ENCODE results near the gene CYP27B1. TPM values are rescaled to one million over a fixed set of nuclear protein-coding genes. Genes with fewer than 3 reads are reported as not detected.
A peak's percentile ranks its signal among the peaks of the same experiment; 100 is the strongest.

Gene CYP27B1
- total RNA-seq, 1 donor from 2014 or later = 12.7 TPM

DNA sequence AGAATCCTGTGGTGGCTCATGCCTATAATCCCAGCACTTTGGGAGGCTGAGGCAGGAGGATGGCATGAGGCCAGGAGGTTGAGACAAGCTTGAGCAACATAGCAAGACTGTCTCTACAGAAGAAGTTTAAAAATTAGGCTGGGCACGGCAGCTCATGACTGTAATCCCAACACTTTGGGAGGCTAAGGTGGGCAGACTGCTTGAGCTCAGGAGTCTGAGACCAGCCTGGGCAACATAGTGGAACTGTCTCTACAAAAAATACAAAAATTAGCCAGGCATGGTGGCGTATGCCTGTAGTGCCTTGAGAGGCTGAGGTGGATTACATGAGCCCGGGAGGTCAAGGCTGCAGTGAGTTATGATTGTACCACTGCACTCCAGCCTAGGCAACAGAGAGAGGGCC, 998 bp upstream of the CYP27B1 start:
- H3K27ac Mint-ChIP-seq = no peak overlapping the region
- DNase-seq = no peak
- intact Hi-C loops (cut with micrococcal nuclease) = no loop called here
- no peaks in the 10 kb centered on the region for H3K9me3 Mint-ChIP-seq
- peaks cover 8% of the 10 kb centered on the region for H3K27me3 Mint-ChIP-seq
- H3K4me1 Mint-ChIP-seq = peaks cover 45% of the 10 kb centered on the region
- no peak overlapping the region for H3K4me3 Mint-ChIP-seq
- H3K36me3 Mint-ChIP-seq (ENCODE audit: low read depth) = peaks cover 40% of the 10 kb centered on the region

DNA sequence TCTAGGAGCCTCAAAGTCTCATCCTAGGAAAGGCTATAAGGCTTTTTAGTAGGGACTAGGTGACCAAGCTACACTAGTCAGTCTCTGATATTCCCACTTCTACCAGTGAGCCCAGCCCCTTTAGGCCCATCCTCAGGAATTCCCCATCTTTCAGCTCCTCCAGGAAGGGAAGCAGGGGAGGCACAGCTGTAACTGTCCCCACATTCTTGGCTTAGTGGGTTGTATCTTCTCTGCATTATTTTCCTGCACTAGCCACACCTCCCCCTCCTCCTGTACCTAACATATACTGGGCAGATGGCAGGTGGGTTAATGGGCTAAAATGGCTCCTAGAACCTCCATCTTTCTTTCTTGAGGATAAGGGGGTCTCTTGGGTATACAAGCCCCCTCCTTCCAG, 424 bp upstream of the CYP27B1 start:
- intact Hi-C loops (cut with micrococcal nuclease) = no loop called here
- peaks cover 44% of the 10 kb centered on the region for H3K4me1 Mint-ChIP-seq
- H3K27me3 Mint-ChIP-seq = peaks cover 8% of the 10 kb centered on the region
- H3K27ac Mint-ChIP-seq = no peak overlapping the region
- H3K4me3 Mint-ChIP-seq = no peak overlapping the region
- DNase-seq = no peak
- no peaks in the 10 kb centered on the region for H3K9me3 Mint-ChIP-seq
- H3K36me3 Mint-ChIP-seq (ENCODE audit: low read depth) = peaks cover 45% of the 10 kb centered on the region

DNA sequence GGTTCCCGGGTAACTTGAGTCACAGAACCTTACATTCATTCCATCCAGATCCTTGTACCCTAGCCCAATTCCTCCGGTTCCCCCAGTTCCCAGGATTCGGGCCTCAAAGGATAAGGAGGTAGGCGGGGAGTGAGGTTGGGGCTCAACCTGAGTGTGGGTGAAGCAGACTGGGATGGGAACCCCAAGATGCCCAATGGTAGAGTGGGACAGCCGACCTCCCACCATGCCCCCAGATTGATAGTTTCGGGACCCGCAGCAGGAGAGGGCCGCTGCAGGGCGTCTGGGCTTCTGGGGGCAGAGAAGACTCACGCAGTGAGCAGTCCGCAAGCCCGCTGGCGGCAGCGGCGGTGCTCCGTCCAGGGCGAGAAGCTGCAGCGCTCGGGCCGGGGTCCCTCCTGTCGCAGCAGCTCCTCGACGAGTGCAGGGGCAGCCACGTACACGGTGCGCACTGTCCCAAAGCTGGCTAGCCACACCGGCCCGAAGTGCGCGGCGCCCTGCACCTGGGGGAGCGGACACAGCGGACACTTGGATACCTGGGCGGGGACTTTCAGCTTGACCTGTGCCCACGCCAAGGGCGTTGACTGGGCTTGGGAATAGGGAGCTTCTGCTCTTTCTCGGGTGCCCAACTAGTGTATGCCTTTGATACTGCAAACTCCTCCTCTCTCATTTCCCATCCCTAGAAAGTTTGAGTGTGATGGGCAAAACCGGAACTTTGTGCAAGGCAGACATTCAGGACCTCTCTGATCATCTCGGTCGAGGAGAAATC, 997 bp downstream of the CYP27B1 start:
- DNase-seq = peak; percentile 69
- Mint-ChIP-seq H3K36me3 (ENCODE audit: low read depth) (peaks cover 43% of the 10 kb centered on the region), H3K27ac (peak overlapping the region; percentile 85), H3K4me3 (peak overlapping the region; percentile 93), H3K9me3 (no peaks in the 10 kb centered on the region), H3K4me1 (peaks cover 38% of the 10 kb centered on the region), H3K27me3 (peaks cover 8% of the 10 kb centered on the region)
- intact Hi-C loops (cut with micrococcal nuclease) = loop anchor here (1.0 kb wide), 1 partner anchor 10 kb away; no protein-coding TSS in a partner anchor

DNA sequence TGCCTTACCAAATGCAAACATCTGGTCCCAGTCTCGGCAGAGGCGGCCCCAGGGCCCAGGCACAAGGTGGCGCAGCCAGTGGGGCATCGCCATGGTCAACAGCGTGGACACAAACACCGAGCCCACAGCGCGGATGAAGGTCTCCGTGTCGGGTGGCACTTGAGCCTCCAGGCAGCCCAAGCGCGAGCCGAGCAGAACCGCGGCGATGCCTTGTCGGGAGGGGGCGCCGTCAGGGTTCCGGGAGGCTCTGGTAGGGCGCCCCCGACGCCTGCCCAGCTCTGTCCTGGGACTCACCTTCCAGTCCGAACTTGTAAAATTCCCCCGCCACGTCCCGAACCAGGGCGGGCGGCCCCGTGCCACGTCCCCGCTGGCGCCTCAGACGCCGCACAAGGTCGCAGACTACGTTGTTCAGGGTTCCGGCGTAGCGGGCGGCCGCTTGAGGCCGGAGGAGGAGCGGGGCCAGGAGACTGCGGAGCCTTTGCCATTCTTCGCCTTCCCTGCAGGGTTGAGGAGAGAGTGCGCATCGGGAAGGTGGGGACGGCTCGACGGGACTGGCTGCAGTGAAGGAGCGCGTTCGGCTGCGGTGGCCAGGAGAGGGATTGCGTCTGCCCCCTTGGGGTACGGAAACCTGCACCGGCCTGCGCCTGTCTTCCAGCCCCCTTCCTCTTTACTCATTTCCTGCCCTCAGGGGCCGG, 1.7 kb downstream of the CYP27B1 start:
- intact Hi-C loops (cut with micrococcal nuclease) = loop anchor here (1.0 kb wide), 1 partner anchor 9 kb away; no protein-coding TSS in a partner anchor
- Mint-ChIP-seq H3K27ac (peak overlapping the region; percentile 85), H3K27me3 (peaks cover 8% of the 10 kb centered on the region), H3K4me1 (peaks cover 36% of the 10 kb centered on the region), H3K36me3 (ENCODE audit: low read depth) (peaks cover 41% of the 10 kb centered on the region), H3K9me3 (no peaks in the 10 kb centered on the region), H3K4me3 (peak overlapping the region; percentile 93)
- DNase-seq = peak; percentile 88

DNA sequence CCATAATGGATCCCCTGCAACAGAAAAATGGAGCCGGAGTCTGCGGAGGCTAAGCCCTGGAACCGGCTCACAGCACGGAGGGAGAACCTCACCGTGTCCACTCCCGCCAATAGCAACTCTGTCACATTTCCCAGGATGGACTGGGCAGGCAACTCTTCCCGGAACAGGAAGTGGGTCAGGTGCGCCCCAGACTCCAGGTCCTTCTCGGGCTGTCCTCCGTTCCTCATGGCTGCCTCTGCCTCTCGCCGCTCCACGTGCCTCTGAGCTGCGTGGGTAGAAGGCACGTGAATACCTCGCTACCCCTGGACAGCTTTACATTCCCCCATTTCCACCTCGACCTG, 2.2 kb downstream of the CYP27B1 start:
- Mint-ChIP-seq H3K36me3 (ENCODE audit: low read depth) (peaks cover 38% of the 10 kb centered on the region), H3K9me3 (no peaks in the 10 kb centered on the region), H3K4me3 (peak overlapping the region; percentile 93), H3K27me3 (peaks cover 8% of the 10 kb centered on the region), H3K4me1 (peaks cover 34% of the 10 kb centered on the region), H3K27ac (peak overlapping the region; percentile 85)
- DNase-seq = no peak
- intact Hi-C loops (cut with micrococcal nuclease) = loop anchor here (1.0 kb wide), 1 partner anchor 8 kb away; no protein-coding TSS in a partner anchor

DNA sequence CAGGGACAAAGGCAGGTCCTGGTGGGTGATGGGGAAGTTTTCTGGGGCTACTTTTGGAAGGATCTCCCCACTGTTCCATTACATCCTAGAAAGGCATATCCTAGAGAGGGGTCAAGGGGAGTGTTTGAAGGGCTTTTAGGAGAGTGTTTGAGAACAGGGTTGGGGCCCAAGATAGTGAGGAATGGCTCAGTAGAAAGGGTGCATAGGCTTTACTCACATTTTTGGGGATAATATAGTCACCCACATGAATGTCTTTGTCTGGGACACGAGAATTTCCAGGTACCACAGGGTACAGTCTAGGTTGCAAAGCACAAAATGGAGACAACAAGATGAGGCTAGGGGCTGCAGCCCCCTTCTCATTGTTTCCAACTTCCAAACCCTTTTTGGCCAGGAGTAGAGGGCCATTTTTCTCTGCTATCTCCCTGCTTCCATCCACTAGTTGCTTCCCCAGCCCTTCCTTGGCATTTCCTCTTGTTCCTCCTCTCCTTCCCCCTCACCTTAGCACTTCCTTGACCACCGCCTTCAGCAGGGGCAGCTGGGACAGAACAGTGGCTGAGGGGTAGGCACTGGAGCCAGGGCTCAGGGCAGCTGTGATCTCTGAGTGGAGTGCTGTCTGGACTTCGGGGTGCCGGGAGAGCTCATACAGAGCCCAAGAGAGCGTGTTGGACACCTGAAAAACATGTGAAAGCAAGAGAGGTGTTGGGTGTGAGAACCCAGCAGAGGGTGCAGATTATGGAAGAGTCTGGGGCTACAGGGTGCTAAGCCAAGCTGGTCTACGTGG, 2.8 kb downstream of the CYP27B1 start:
- H3K27ac Mint-ChIP-seq = peak overlapping the region; percentile 53
- H3K4me1 Mint-ChIP-seq = peaks cover 39% of the 10 kb centered on the region
- H3K27me3 Mint-ChIP-seq = peaks cover 8% of the 10 kb centered on the region
- peak overlapping the region; percentile 93 for H3K4me3 Mint-ChIP-seq
- peaks cover 38% of the 10 kb centered on the region for H3K36me3 Mint-ChIP-seq (ENCODE audit: low read depth)
- intact Hi-C loops (cut with micrococcal nuclease) = no loop called here
- H3K9me3 Mint-ChIP-seq = no peaks in the 10 kb centered on the region
- no peak for DNase-seq

DNA sequence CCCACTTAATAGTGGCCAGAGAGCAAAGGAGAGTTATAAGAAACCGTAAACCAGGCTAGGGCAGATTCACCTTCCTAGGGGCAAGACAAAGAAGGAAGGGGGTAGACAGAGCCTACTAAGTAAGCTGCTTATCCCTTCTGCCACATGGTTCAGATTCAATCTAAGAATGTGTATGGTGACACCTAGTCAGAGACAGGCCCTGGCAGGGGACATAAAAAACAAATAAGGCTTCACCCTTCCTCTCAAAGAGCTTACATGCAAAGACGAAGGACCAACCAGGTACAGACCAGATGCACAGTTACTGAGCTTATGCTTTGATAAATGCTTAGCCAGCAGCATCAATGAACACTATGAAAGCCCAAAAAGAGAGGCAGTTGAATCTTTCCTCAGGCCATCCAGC, 4.4 kb downstream of the CYP27B1 start:
- peaks cover 34% of the 10 kb centered on the region for H3K36me3 Mint-ChIP-seq (ENCODE audit: low read depth)
- H3K4me1 Mint-ChIP-seq = peaks cover 39% of the 10 kb centered on the region
- intact Hi-C loops (cut with micrococcal nuclease) = no loop called here
- no peak overlapping the region for H3K27ac Mint-ChIP-seq
- no peak for DNase-seq
- no peak overlapping the region for H3K4me3 Mint-ChIP-seq
- no peaks in the 10 kb centered on the region for H3K9me3 Mint-ChIP-seq
- peaks cover 8% of the 10 kb centered on the region for H3K27me3 Mint-ChIP-seq

DNA sequence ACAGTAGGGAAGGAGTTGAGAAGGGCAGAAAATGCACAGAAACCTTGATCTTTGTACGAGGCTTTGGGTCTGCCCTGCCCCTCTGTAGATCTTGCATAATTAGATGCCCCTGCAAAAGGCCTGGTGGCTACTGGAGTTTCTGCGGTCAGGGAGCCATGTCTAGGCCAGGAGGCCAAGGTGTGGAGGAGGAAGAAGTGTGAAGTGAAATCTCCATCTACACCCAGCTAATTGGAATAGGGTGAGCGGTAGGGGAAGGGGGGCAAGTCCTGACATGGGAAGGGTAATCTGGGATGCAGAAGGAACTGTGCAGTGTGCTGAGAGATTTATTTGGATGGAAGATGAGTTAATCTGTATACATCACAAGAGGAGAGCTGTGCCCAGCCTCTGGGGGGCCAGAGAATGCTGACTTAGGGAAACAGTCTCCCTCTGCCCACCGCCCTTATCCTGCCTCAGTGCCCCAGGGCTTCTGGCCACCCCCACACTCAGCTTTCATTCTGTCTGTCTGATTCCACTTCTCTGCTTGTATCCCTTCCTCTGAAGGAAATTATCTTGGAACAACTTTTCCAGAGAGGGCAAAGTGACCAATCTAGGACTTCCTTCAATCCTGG, 5.4 kb downstream of the CYP27B1 start:
- H3K4me1 Mint-ChIP-seq = peaks cover 39% of the 10 kb centered on the region
- H3K4me3 Mint-ChIP-seq = no peak overlapping the region
- no peak for DNase-seq
- no peak overlapping the region for H3K27ac Mint-ChIP-seq
- H3K9me3 Mint-ChIP-seq = no peaks in the 10 kb centered on the region
- peaks cover 40% of the 10 kb centered on the region for H3K36me3 Mint-ChIP-seq (ENCODE audit: low read depth)
- H3K27me3 Mint-ChIP-seq = peaks cover 6% of the 10 kb centered on the region
- intact Hi-C loops (cut with micrococcal nuclease) = no loop called here

DNA sequence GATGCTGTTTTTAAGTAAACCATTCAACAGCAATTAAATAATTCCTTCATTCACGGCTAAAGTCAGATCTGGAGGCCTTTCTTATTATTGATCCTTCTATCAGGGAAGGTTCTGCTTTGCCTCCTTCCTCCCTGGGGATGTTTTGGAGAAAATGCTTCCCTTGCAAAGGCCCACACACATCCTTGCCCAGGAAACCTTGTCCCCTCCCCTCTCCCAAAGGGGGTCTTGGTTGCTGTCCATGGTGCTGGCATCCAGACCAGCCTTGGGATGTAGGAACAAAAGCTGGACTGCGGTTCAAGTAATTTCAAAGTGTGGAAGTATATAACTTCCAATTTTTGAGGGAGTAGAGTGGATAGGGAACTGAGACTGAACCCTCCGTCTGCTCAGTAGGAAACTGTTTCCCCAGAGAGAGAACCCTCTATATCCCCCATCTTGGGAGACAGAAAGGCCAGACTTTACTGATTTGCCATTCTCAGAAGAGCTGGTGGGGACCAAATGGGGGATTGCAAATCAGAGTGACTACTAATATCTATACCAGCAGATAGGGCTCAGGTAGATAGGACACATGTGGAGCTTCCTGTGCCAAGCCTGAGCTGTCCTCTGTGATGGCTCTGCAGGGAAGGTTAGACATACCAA, 6.4 kb downstream of the CYP27B1 start:
- H3K4me1 Mint-ChIP-seq = peaks cover 39% of the 10 kb centered on the region
- no peak overlapping the region for H3K4me3 Mint-ChIP-seq
- peaks cover 2% of the 10 kb centered on the region for H3K27me3 Mint-ChIP-seq
- no peaks in the 10 kb centered on the region for H3K9me3 Mint-ChIP-seq
- intact Hi-C loops (cut with micrococcal nuclease) = no loop called here
- no peak for DNase-seq
- H3K27ac Mint-ChIP-seq = no peak overlapping the region
- H3K36me3 Mint-ChIP-seq (ENCODE audit: low read depth) = peaks cover 40% of the 10 kb centered on the region

DNA sequence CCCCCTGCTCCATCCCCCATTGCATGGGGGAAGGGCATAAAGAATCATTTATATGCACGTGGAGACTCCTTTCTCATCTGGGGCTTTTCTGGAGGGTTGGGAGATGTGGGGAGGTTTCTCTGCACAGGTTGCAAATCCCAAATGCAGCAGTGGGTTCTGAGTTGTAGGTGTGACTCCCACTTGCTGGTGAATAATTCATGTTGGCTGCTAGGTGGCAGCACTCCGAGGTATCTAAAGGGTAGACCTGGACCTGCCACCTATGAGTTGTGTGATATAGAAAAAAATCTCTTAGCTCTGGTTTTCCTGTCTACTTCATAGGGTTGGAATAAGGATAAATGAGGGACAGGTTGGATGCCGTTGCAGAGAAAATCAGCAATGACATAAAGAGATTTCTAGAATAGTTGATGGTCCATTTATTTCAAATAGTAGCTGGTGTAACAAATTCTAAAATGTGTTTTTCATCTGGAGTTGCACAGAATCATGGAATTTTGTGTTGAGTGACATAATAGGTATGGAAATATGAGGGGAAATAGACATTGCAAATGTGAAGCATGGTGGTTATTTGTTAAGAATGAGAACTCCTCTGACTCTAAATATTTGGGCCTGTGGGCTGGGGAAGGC, 7.4 kb downstream of the CYP27B1 start:
- peak; percentile 80 for DNase-seq
- Mint-ChIP-seq H3K4me3 (no peak overlapping the region), H3K27me3 (no peaks in the 10 kb centered on the region), H3K27ac (no peak overlapping the region), H3K36me3 (ENCODE audit: low read depth) (peaks cover 40% of the 10 kb centered on the region), H3K9me3 (no peaks in the 10 kb centered on the region), H3K4me1 (peaks cover 34% of the 10 kb centered on the region)
- intact Hi-C loops (cut with micrococcal nuclease) = loop anchor here (5.0 to 10.0 kb wide), 4 partner anchors 83 to 1935 kb away; partner anchors contain the start of genes DNAJC14 and ESYT1

DNA sequence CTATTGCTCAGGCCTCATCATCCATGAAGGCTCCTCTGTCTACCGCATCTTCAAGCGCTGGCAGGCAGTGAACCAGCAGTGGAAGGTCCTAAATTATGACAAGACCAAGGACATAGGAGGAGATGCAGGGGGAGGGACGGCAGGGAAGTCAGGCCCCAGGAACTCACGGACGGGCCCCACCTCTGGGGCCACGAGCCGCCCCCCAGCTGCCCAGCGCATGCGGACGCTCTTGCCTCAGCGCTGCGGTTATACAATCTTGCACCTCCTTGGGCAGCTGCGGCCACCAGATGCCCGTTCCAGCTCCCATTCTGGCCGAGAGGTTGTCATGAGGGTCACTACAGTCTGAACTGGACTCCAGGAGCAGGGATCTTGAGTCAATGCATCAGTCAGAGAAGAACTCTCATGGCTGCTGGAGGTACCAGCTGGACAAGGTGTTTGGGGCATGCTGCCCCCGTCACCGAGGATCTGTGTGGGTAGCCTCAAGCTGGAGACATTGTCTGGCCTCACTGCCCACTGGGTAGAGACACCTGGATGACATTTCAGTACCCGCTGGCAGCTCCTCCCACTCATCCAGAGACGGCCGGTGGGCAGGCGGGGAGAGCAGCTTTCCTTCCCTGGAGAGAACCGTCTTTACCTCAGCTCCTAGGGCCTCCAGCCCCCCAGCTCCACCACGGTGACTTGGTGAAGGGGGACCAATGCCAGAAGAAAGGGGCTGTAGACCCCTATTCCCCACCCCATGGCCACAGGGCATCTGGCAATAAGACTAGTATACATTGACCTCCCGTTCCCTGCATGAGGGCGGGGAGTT, 8.1 kb downstream of the CYP27B1 start:
- intact Hi-C loops (cut with micrococcal nuclease) = loop anchor here (5.0 to 10.0 kb wide), 4 partner anchors 84 to 1934 kb away; partner anchors contain the start of genes DNAJC14 and ESYT1
- H3K36me3 Mint-ChIP-seq (ENCODE audit: low read depth) = peaks cover 39% of the 10 kb centered on the region
- H3K9me3 Mint-ChIP-seq = no peaks in the 10 kb centered on the region
- H3K27me3 Mint-ChIP-seq = no peaks in the 10 kb centered on the region
- H3K4me1 Mint-ChIP-seq = peaks cover 36% of the 10 kb centered on the region
- no peak for DNase-seq
- no peak overlapping the region for H3K27ac Mint-ChIP-seq
- no peak overlapping the region for H3K4me3 Mint-ChIP-seq

DNA sequence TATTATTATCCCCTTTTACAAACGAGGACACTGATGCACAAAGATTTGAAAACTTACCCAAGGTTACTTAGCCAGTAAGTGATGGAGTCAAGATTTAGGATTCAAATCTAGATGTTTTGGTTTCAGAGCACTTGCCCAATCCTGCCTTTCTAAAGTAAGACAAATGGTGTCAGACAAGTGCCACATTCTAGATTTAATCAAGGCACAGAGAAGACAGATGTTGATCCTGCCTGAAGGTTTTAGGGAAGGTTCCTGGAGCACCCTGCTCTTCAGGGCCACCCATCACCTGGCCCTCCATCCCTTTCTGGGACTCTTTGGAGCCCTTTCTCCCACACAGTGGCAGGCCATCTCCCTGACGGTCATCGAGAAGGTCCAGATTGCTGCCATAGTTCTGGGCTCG, 9.1 kb downstream of the CYP27B1 start:
- H3K27me3 Mint-ChIP-seq = no peaks in the 10 kb centered on the region
- no peak overlapping the region for H3K4me3 Mint-ChIP-seq
- intact Hi-C loops (cut with micrococcal nuclease) = loop anchor here (5.0 to 10.0 kb wide), 4 partner anchors 85 to 1933 kb away; partner anchors contain the start of genes DNAJC14 and ESYT1
- DNase-seq = no peak
- peaks cover 32% of the 10 kb centered on the region for H3K36me3 Mint-ChIP-seq (ENCODE audit: low read depth)
- no peak overlapping the region for H3K27ac Mint-ChIP-seq
- peaks cover 38% of the 10 kb centered on the region for H3K4me1 Mint-ChIP-seq
- no peaks in the 10 kb centered on the region for H3K9me3 Mint-ChIP-seq
